Activated CD8-positive, alpha-beta memory T cell treated with anti-CD3 and anti-CD28 coated beads for 24 hours (primary cell): Measurements from ENCODE around the gene SPRR2B.
"Not testable (repeated sequence)": the region's sequence is repeated elsewhere in the genome, so short reads cannot be mapped to it uniquely, and the experiment has no call there.

Experiments
- DNase-seq: peaks from one replicate; pipeline ENCODE4 v3.0.0-alpha.2; 2020

The SPRR2B gene

GRCh38 chr1:153071511-153071910 lies at the start of gene SPRR2B:
Gene SPRR2B, minus strand, starts transcription at chr1:153071611. Its CDS starts 772 bp downstream, at chr1:153070839.
- no peak for DNase-seq

GRCh38 chr1:153120945-153121344 lies 49.5 kb upstream of the SPRR2B start:
- DNase-seq = no peak

GRCh38 chr1:153119491-153119971 lies 48.1 kb upstream of the SPRR2B start:
- no peak for DNase-seq

GRCh38 chr1:153115264-153115663 lies 43.9 kb upstream of the SPRR2B start:
- not testable (repeated sequence) for DNase-seq

GRCh38 chr1:153113416-153113815 lies 42.0 kb upstream of the SPRR2B start, which contains the start of gene SPRR2F:
Gene SPRR2F, minus strand, starts transcription at chr1:153113516. Its CDS starts 783 bp downstream, at chr1:153112733.
- no peak for DNase-seq

GRCh38 chr1:153112454-153112853 lies 41.0 kb upstream of the SPRR2B start:
- DNase-seq = not testable (repeated sequence)

GRCh38 chr1:153100245-153100644 lies 28.8 kb upstream of the SPRR2B start:
- DNase-seq = no peak

GRCh38 chr1:153099461-153100045 lies 28.1 kb upstream of the SPRR2B start:
- no peak for DNase-seq

- DNase-seq = no peak
Observed at GRCh38 chr1:153095764-153096163, 24.4 kb upstream of the SPRR2B start.

GRCh38 chr1:153094426-153094825 lies 23.0 kb upstream of the SPRR2B start, which contains the start of gene SPRR2E:
Gene SPRR2E, minus strand, starts transcription at chr1:153094526. Its CDS starts 775 bp downstream, at chr1:153093751.
- DNase-seq = no peak

- no peak for DNase-seq
Observed at GRCh38 chr1:153087652-153088051, 16.2 kb upstream of the SPRR2B start.

- no peak for DNase-seq
Observed at GRCh38 chr1:153081736-153082135, 10.3 kb upstream of the SPRR2B start.

- no peak for DNase-seq
Observed at GRCh38 chr1:153072806-153073726, 1.7 kb upstream of the SPRR2B start.

- no peak for DNase-seq
Observed at GRCh38 chr1:153070243-153070642, 1.2 kb downstream of the SPRR2B start.

- DNase-seq = no peak
Observed at GRCh38 chr1:153058826-153059784, 12.3 kb downstream of the SPRR2B start.

GRCh38 chr1:153058154-153058553 lies 13.3 kb downstream of the SPRR2B start:
- no peak for DNase-seq

- no peak for DNase-seq
Observed at GRCh38 chr1:153057375-153057774, 14.0 kb downstream of the SPRR2B start, which contains the start of gene SPRR2A. Gene SPRR2A, minus strand, starts transcription at chr1:153057512. Its CDS starts 777 bp downstream, at chr1:153056735.

GRCh38 chr1:153056111-153056510 lies 15.3 kb downstream of the SPRR2B start:
- DNase-seq = not testable (repeated sequence)

GRCh38 chr1:153049211-153049610 lies 22.2 kb downstream of the SPRR2B start:
- no peak for DNase-seq

- DNase-seq = no peak
Observed at GRCh38 chr1:153040950-153041631, 30.3 kb downstream of the SPRR2B start, which contains the start of gene SPRR2D. Gene SPRR2D, minus strand, starts transcription at chr1:153041120. Its CDS starts 774 bp downstream, at chr1:153040346.

- DNase-seq = no peak
Observed at GRCh38 chr1:153035211-153035610, 36.2 kb downstream of the SPRR2B start.
